NCI-H69 (cell line): ENCODE data around the gene TTC21B.
A peak's percentile ranks its signal among the peaks of the same experiment; 100 is the strongest.

Experiments used
- DNase-seq: peaks from one replicate; lab custom pipeline; 2025; lab: John Stamatoyannopoulos, UW

Gene TTC21B

GRCh38 chr2:165924946-165925345 is 28.6 kb downstream of the TTC21B start:
- no peak for DNase-seq

GRCh38 chr2:165920748-165921147 is 32.8 kb downstream of the TTC21B start:
- no peak for DNase-seq

- DNase-seq: no peak
Measured at GRCh38 chr2:165913636-165914035, 39.9 kb downstream of the TTC21B start.

GRCh38 chr2:165911981-165912380 is 41.6 kb downstream of the TTC21B start:
- no peak for DNase-seq

GRCh38 chr2:165911231-165911630 is 42.3 kb downstream of the TTC21B start:
- no peak for DNase-seq

- no peak for DNase-seq
Measured at GRCh38 chr2:165909466-165909865, 44.1 kb downstream of the TTC21B start.

- no peak for DNase-seq
Measured at GRCh38 chr2:165905854-165906253, 47.7 kb downstream of the TTC21B start.

- DNase-seq: no peak
Measured at GRCh38 chr2:165905269-165905668, 48.3 kb downstream of the TTC21B start.

- no peak for DNase-seq
Measured at GRCh38 chr2:165904432-165904831, 49.1 kb downstream of the TTC21B start.

- DNase-seq: no peak
Measured at GRCh38 chr2:165903406-165903805, 50.2 kb downstream of the TTC21B start.

GRCh38 chr2:165902934-165903333 is 50.6 kb downstream of the TTC21B start:
- DNase-seq: peak; percentile 3

- DNase-seq: no peak
Measured at GRCh38 chr2:165901620-165902298, 51.8 kb downstream of the TTC21B start.

- no peak for DNase-seq
Measured at GRCh38 chr2:165899311-165899710, 54.3 kb downstream of the TTC21B start.

GRCh38 chr2:165898381-165898780 is 55.2 kb downstream of the TTC21B start:
- DNase-seq: peak; percentile 56

GRCh38 chr2:165897726-165898125 is 55.9 kb downstream of the TTC21B start:
- DNase-seq: no peak

- no peak for DNase-seq
Measured at GRCh38 chr2:165897074-165897473, 56.5 kb downstream of the TTC21B start.

GRCh38 chr2:165895974-165896373 is 57.6 kb downstream of the TTC21B start:
- no peak for DNase-seq

- DNase-seq: no peak
Measured at GRCh38 chr2:165893556-165893955, 60.0 kb downstream of the TTC21B start.

- no peak for DNase-seq
Measured at GRCh38 chr2:165892526-165892925, 61.0 kb downstream of the TTC21B start.

GRCh38 chr2:165891943-165892342 is 61.6 kb downstream of the TTC21B start:
- DNase-seq: no peak

GRCh38 chr2:165891345-165891744 is 62.2 kb downstream of the TTC21B start:
- DNase-seq: no peak

- no peak for DNase-seq
Measured at GRCh38 chr2:165889798-165890197, 63.8 kb downstream of the TTC21B start.

GRCh38 chr2:165889158-165889557 is 64.4 kb downstream of the TTC21B start:
- no peak for DNase-seq

- no peak for DNase-seq
Measured at GRCh38 chr2:165888171-165888570, 65.4 kb downstream of the TTC21B start.
